Bronchial epithelial cell (primary cell): Measurements from ENCODE around the gene AKTIP. TPM values are rescaled to one million over a fixed set of nuclear protein-coding genes. Genes with fewer than 3 reads are reported as not detected.

Experiments used
- DNase-seq: peaks from one replicate; pipeline ENCODE4 v3.0.0-alpha.2; 2010; ENCODE audit warnings: low read depth
- FAIRE-seq: peaks from 2 replicates; lab custom pipeline; 2011; peaks lifted over from hg19 to GRCh38; lab: Jason Lieb, UNC
- H3K27me3 ChIP-seq: 2 replicates; pipeline ENCODE4 v1.5.1; 2011; ENCODE audit warnings: low read length; ENCODE audit not compliant: control insufficient read depth, insufficient read depth
- H3K36me3 ChIP-seq: 2 replicates; pipeline ENCODE4 v1.5.1; 2011; ENCODE audit warnings: low read length; ENCODE audit not compliant: control insufficient read depth, insufficient read depth
- H3K4me3 ChIP-seq: 2 replicates; pipeline ENCODE4 v1.5.1; 2011; ENCODE audit warnings: mild to moderate bottlenecking, low read depth, low read length, control low read depth
- CTCF ChIP-seq: IDR thresholded peaks from 2 replicates; pipeline ENCODE4 v1.5.1; 2011; ENCODE audit warnings: mild to moderate bottlenecking, moderate library complexity, low read length, control low read depth, inconsistent platforms; ENCODE audit not compliant: insufficient read depth, severe bottlenecking
- total RNA-seq: library from RNA; depleted of rRNA; stranded (reverse); fragments of >200 nt; gene quantifications from 2 replicates; pipeline ENCODE4 v1.2.1, GENCODE V29; 2014

AKTIP gene
- total RNA-seq, 1 donor from 2014 or later: 50.5 TPM

- DNase-seq: no peak
- peaks cover 8% of the 10 kb centered on the region for H3K36me3 ChIP-seq
- TF ChIP-seq CTCF: no peak
- no peak for FAIRE-seq
- H3K27me3 ChIP-seq: no peaks in the 10 kb centered on the region
- H3K4me3 ChIP-seq: no peak overlapping the region
Measured at GRCh38 chr16:53484542-53484941, 18.5 kb downstream of the AKTIP start.

- TF ChIP-seq CTCF: no peak
- peak; percentile 14 for DNase-seq
- FAIRE-seq: no peak
- no peaks in the 10 kb centered on the region for H3K27me3 ChIP-seq
- peaks cover 10% of the 10 kb centered on the region for H3K36me3 ChIP-seq
- H3K4me3 ChIP-seq: no peak overlapping the region
Measured at GRCh38 chr16:53482123-53482522, 20.9 kb downstream of the AKTIP start.

DNA sequence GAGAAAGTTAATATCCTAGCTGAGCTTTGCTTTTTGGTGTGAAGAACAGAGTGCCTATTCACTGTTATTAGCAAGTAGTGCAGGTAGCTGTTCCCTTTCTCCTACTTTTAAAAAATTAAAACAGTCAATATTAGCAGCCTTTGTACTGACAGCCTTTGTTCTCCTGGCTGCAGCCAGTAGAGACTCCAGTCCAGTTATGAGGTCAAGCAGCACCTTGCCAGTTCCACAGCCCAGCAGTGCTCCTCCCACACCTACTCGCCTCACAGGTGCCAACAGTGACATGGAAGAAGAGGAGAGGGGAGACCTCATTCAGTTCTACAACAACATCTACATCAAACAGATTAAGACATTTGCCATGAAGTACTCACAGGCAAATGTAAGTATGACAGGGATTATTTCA is 22.6 kb downstream of the AKTIP start:
- no peak for TF ChIP-seq CTCF
- H3K4me3 ChIP-seq: no peak overlapping the region
- H3K27me3 ChIP-seq: no peaks in the 10 kb centered on the region
- peaks cover 10% of the 10 kb centered on the region for H3K36me3 ChIP-seq
- DNase-seq (no peak), FAIRE-seq (no peak)

DNA sequence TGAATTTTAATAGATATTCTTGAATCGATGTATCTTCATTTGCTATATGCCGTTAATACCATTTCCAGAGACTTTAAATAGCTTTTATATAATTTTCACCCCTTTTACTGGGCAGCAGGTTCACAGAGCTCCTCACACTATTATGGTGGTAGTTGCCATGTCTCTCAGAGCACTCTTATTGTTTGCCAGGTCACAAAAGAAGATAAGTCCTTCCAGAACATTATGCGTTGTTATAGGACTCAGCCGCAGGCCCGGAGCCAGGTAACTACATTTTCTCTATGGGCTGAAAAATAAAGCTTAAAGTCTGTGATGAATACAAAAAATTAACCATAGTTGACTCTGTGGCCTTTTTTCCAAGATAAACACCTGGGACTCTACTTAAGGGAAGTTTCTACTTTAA is 24.0 kb downstream of the AKTIP start:
- Histone ChIP-seq H3K27me3 (no peaks in the 10 kb centered on the region), H3K36me3 (peaks cover 10% of the 10 kb centered on the region), H3K4me3 (no peak overlapping the region)
- TF ChIP-seq CTCF: no peak
- DNase-seq (no peak), FAIRE-seq (no peak)

DNA sequence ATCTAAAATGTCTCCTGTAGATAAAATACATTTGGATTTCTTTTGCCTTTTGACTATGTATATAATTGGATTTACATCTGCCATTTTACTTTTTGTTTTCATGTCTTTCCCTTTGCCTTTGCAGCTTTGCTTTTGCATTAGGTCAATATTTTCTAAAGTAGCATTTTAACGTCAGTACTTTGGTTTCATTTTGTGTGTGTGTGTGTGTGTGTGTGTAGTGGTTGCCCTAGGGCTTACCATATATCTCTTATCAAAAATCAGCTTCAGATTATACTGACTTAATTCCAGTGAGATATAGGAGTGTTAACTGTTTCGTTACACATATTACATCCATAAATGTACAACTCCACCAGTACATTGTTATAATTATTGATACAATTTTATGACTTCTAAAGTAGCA is 26.1 kb downstream of the AKTIP start:
- no peak for DNase-seq
- H3K27me3 ChIP-seq: no peaks in the 10 kb centered on the region
- H3K4me3 ChIP-seq: no peak overlapping the region
- peaks cover 6% of the 10 kb centered on the region for H3K36me3 ChIP-seq
- FAIRE-seq: no peak
- TF ChIP-seq CTCF: no peak

- Histone ChIP-seq H3K27me3 (no peaks in the 10 kb centered on the region), H3K4me3 (no peak overlapping the region), H3K36me3 (peaks cover 8% of the 10 kb centered on the region)
- DNase-seq: peak; percentile 72
- no peak for TF ChIP-seq CTCF
- no peak for FAIRE-seq
Measured at GRCh38 chr16:53465606-53466280, 37.3 kb downstream of the AKTIP start.
